NCI-H1930 (cell line): ENCODE data around the gene LACTBL1.

Experiments used
- DNase-seq, 2 experiments: peaks; one replicate each; lab custom pipeline; 2025; lab: John Stamatoyannopoulos, UW

Gene LACTBL1

DNA sequence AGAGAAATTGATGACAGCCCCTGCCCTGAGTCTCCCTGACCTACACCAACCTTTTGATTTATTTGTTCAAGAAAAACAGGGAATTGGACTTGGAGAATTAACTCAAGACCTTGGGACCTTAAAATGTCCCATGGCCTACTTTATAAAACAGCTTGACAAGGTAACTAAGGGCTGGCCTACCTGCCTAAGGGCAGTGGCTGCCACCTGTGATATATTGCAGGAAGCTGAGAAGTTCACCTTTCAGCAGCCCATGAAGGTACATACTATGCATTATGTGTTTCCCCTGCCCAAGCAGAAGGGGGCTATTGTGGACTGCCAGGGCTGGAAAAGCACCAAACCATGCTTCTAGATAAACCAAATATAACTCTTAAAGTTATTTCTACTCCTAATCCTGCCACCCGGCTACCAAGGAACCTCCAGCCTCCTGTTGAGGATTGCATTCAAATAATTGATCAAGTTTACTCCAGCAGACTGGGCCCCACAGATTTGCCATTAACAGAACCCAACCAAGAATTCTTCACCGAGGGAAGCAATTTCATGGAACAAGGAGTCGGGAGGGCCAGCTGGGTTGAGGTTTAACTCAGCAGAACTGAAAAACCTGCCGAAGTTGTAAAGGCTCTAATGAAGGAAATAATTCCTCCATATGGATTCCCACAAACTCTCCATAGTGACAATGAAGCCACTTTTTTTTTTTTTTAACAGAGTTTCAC lies 28.2 kb downstream of the LACTBL1 start:
- no peak for DNase-seq

- DNase-seq, result no peak
These were observed 31.4 kb downstream of the LACTBL1 start for GRCh38 chr1:22941257-22941656.

GRCh38 chr1:22936681-22937080 lies 36.0 kb downstream of the LACTBL1 start:
- no peak for DNase-seq

DNA sequence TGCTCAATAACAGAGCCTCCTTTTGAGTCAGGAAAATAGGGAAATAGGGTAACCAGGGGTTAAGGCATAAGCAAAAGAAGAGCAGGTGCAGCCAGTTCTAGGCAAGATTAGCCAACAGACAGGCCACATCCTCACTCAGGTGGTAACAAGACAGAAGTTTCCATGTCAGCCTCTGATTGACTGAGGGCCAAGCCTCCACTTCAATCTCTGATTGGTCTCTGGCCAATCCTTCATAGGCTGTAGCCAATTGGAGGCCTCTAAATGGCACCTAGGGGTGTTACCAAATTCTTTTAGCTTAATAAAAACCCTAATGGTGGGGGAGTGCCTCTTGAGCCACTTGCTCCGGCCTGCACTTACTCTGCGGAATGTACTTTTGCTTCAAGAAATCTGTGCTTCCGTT lies 37.2 kb downstream of the LACTBL1 start:
- no peak for DNase-seq

DNA sequence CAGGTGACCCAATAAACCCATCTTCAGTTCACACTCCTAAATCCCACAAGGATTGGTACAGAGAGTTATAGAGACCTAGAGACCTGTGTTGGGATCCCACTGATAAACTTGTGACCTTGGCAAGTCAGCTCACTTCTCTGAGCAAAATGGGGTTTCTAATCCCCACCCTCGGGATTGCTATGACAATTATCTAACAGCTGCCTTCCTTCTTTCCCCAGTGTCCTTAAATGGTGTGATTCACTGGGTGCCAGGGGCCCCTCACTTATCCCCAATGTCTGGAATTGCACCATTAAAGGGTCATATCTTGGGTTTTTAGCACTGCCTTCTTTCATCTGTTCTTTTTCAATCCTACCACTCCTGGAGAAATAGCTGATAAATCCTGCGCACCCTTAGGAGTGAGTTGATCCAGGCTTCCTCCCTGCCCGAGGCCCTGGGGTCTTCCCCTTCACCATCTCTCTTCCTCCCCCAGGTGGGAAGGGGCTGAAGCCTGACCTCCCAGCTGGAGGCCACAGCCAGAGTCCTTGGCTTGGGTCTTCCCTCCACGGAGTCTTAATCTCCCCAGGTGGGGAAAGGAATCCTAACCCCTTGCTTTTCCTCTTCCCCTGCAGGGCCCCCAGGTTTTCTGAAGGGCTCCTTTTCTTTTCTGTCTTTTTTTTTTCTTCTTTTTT lies 39.7 kb downstream of the LACTBL1 start:
- no peak for DNase-seq

- DNase-seq, result peak; percentile 4 to 29
These were observed 42.3 kb downstream of the LACTBL1 start for GRCh38 chr1:22930240-22930912.

DNA sequence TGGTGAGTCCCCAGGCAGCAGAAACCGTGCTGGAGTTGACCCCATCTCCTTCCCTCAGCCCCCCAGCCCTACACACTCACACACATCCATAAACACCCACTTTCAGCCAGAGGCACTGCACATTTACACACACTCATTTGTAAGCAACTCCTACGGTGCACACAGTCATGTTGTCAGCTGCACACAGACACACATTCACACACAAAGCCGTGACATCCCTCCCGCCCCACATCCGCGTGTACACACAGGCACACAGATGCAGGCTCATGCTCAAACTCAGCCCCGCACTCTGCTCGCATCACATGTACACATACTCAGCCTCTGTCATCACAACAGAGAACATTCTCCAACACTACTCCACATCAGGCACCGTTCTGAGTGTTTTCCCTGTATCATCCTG lies 47.6 kb downstream of the LACTBL1 start:
- DNase-seq, result no peak

GRCh38 chr1:22922640-22923039 lies 50.0 kb downstream of the LACTBL1 start:
- DNase-seq, result no peak

- no peak for DNase-seq
These were observed 51.1 kb downstream of the LACTBL1 start for GRCh38 chr1:22921452-22922126.

DNA sequence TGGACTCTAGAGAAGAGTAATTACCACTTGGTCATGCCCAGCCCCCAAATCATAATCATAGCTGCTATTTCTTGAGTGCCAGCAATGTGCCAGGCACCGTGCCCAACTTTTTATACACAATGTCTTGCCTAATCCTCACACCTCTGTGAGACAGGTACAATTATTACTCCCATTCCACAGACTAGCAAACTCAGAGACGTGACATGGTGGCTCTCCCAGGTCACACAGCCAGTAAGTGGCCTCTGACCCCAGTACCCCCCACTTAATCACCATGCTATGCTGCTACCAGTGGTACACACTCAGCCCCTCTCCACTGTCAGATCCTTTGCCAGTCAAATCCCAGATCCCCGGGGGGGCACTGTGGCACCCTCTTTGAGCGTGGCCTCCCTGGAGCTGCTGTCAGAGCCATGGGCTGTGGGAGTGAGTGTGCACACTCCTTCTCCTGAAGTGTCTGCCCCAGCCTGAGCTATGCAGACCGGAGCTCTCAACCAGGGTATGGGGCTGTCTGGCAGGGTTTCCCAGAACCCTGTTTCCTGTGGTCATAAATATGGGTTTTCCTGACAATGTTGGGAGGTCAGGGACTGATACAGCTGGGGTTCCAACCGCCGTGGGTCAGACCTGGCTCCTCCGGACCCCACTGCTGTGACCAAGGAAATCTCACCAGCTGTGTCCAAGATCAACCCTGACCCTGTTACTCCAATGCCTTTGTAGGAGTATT lies 51.8 kb downstream of the LACTBL1 start:
- no peak for DNase-seq

- DNase-seq, result no peak
These were observed 52.5 kb downstream of the LACTBL1 start for GRCh38 chr1:22920026-22920733.

GRCh38 chr1:22919341-22920025 lies 53.2 kb downstream of the LACTBL1 start:
- no peak for DNase-seq

GRCh38 chr1:22918644-22919043 lies 54.0 kb downstream of the LACTBL1 start:
- DNase-seq, result no peak

- DNase-seq, result no peak
These were observed 54.7 kb downstream of the LACTBL1 start for GRCh38 chr1:22917989-22918388.

GRCh38 chr1:22916471-22916820 lies 56.2 kb downstream of the LACTBL1 start:
- no peak for DNase-seq

- no peak for DNase-seq
These were observed 56.7 kb downstream of the LACTBL1 start for GRCh38 chr1:22915816-22916470.

GRCh38 chr1:22915231-22915630 lies 57.4 kb downstream of the LACTBL1 start:
- DNase-seq, result no peak

DNA sequence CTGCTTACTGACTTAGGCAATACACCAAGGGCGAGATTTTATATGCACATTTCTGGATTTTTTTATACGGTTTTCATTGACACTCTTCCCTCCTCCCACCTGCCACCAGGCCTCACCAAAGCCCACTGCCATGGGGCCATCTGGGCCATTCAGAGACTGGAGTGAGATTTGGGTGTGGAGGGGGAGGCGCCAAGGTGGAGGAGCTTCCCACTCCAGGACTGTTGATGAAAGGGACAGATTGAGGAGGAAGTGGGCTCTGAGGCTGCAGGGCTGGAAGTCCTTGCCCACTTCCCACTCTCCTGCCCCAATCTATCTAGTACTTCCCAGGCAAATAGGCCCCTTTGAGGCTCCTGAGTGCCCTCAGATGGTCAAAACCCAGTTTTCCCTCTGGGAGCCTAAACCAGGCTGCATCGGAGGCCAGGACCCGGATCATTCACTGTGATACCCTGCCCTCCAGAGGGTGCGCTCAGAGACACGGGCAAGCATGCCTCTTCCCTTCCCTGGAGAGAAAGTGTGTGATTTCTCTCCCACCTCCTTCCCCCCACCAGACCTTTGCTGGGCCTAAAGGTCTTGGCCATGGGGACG lies 57.9 kb downstream of the LACTBL1 start:
- no peak for DNase-seq

GRCh38 chr1:22914156-22914555 lies 58.5 kb downstream of the LACTBL1 start:
- DNase-seq, result no peak
